Caco-2 (cell line): Measurements from ENCODE around the gene TMEM116. TPM values are rescaled to one million over a fixed set of nuclear protein-coding genes. Genes with fewer than 3 reads are reported as not detected.

Experiments used
- BruUV-seq: library from RNA; stranded (reverse); fragments of 400-500 nt; replicated peaks from 2 replicates; lab custom pipeline; 2021; lab: Mats Ljungman, UMichigan
- CTCF ChIA-PET: fragments of 300-600 bp; sonication (Branson Sonifier 250); formaldehyde crosslinking; loops from one replicate; lab custom pipeline; 2022; ENCODE audit warnings: antibody characterized with exemption; lab: Charles Lee
- POLR2A ChIA-PET: fragments of 300-600 bp; sonication (Branson Sonifier 250); formaldehyde crosslinking; loops from one replicate; lab custom pipeline; 2022; ENCODE audit warnings: antibody characterized with exemption; lab: Charles Lee
- DNase-seq, 2 experiments: peaks; one replicate each; pipeline versions ENCODE4 v3.0.0 to v3.0.0-alpha.2; 2020 to 2022
- H3K27me3 ChIP-seq: replicated peaks from 2 replicates; pipeline ENCODE4 v1.6.0; 2011; ENCODE audit warnings: low read length; ENCODE audit not compliant: control insufficient read depth, insufficient read depth
- H3K36me3 ChIP-seq: 2 replicates; pipeline ENCODE4 v1.5.1; 2011; ENCODE audit warnings: low read length; ENCODE audit not compliant: control insufficient read depth, insufficient read depth
- H3K4me1 ChIP-seq: fragments of 250-450 bp; sonication (Bioruptor Pico); 2 replicates; pipeline ENCODE4 v1.5.1; 2020; ENCODE audit warnings: mild to moderate bottlenecking
- H3K4me3 ChIP-seq: 2 replicates; pipeline ENCODE4 v1.5.1; 2011; ENCODE audit warnings: low read depth, mild to moderate bottlenecking, control low read depth, low read length
- H3K9me3 ChIP-seq: fragments of 250-450 bp; sonication (Bioruptor Pico); 2 replicates; pipeline ENCODE4 v1.5.1; 2020; ENCODE audit warnings: mild to moderate bottlenecking, moderate library complexity
- H3K27ac Mint-ChIP-seq: one replicate; pipeline ENCODE4 v1.8.0; 2022; ENCODE audit warnings: mixed read lengths; ENCODE audit not compliant: unreplicated experiment
- H3K27me3 Mint-ChIP-seq: one replicate; pipeline ENCODE4 v1.8.0; 2022; ENCODE audit warnings: mixed read lengths; ENCODE audit not compliant: insufficient read depth, unreplicated experiment
- H3K36me3 Mint-ChIP-seq: one replicate; pipeline ENCODE4 v1.8.0; 2022; ENCODE audit warnings: mild to moderate bottlenecking, mixed read lengths; ENCODE audit not compliant: insufficient read depth, unreplicated experiment
- H3K4me1 Mint-ChIP-seq: one replicate; pipeline ENCODE4 v1.8.0; 2022; ENCODE audit warnings: low read depth, mixed read lengths; ENCODE audit not compliant: unreplicated experiment
- H3K4me3 Mint-ChIP-seq: one replicate; pipeline ENCODE4 v1.8.0; 2022; ENCODE audit warnings: mild to moderate bottlenecking, moderate library complexity, mixed read lengths; ENCODE audit not compliant: unreplicated experiment
- H3K9me3 Mint-ChIP-seq: one replicate; pipeline ENCODE4 v1.8.0; 2022; ENCODE audit warnings: mixed read lengths; ENCODE audit not compliant: unreplicated experiment
- CTCF ChIP-seq, 2 experiments: fragments of 200-600 bp in 1 of 2; IDR thresholded peaks; 1 replicate in 1 of 2; 2 replicates in 1 of 2; pipeline versions ENCODE4 v1.5.1 to v1.8.0; 2011 to 2022; ENCODE audit warnings: antibody characterized with exemption in 1 of 2, control low read depth in 1 of 2, inconsistent platforms in 1 of 2, low read depth in 1 of 2, low read length in 1 of 2, mild to moderate bottlenecking in 1 of 2, moderate library complexity in 1 of 2; ENCODE audit not compliant: insufficient read depth in 1 of 2, severe bottlenecking in 1 of 2, unreplicated experiment in 1 of 2
- intact Hi-C: fragments of 100-400 bp; cut with micrococcal nuclease; formaldehyde crosslinking; loops from one replicate; pipeline ENCODE4 v1.10.0; 2022; ENCODE audit not compliant: unreplicated experiment
- total RNA-seq: library from RNA; stranded (reverse); gene quantifications from 2 replicates; pipeline ENCODE4 v1.2.3, GENCODE V29; 2022

The TMEM116 gene
- total RNA-seq, 1 experiment from 2014 or later = 11.0 TPM

- no TSS peak for BruUV-seq
- ChIA-PET POLR2A (no interaction called here), CTCF (interaction anchor here (0.7 kb wide), 1 partner anchor 120 kb away, joined by 6 read pairs; the partner anchor contains the start of gene ERP29)
- Mint-ChIP-seq H3K4me1 (no peaks in the 10 kb centered on the region), H3K27me3 (no peaks in the 10 kb centered on the region), H3K9me3 (no peaks in the 10 kb centered on the region), H3K36me3 (peaks cover 73% of the 10 kb centered on the region), H3K27ac (no peak overlapping the region), H3K4me3 (no peak overlapping the region)
- peaks cover 3% of the 10 kb centered on the region for H3K36me3 ChIP-seq
- no peak overlapping the region for H3K4me3 ChIP-seq
- H3K27me3 ChIP-seq = no peaks in the 10 kb centered on the region
- intact Hi-C loops = no loop called here
- no peak for DNase-seq
- no peaks in the 10 kb centered on the region for H3K4me1 ChIP-seq
- H3K9me3 ChIP-seq = no peaks in the 10 kb centered on the region
- no peak for TF ChIP-seq CTCF (IDR thresholded peaks at IDR 0.05; ENCODE audit: insufficient read depth in 1 of 2, low read depth in 1 of 2, low read length in 1 of 2, severe bottlenecking in 1 of 2, unreplicated experiment in 1 of 2)
Observed at GRCh38 chr12:111893287-111893686, 119.7 kb downstream of the TMEM116 start.

GRCh38 chr12:111887926-111888745, 124.8 kb downstream of the TMEM116 start:
- CTCF ChIA-PET = no interaction called here
- H3K4me1 ChIP-seq = no peaks in the 10 kb centered on the region
- no peaks in the 10 kb centered on the region for H3K4me1 Mint-ChIP-seq

More at GRCh38 chr12:111887926-111888745, 124.8 kb downstream of the TMEM116 start:
- Histone ChIP-seq H3K9me3 (no peaks in the 10 kb centered on the region), H3K36me3 (peaks cover 5% of the 10 kb centered on the region), H3K4me3 (no peak overlapping the region), H3K27me3 (no peaks in the 10 kb centered on the region)
- no peaks in the 10 kb centered on the region for H3K27me3 Mint-ChIP-seq
- no peaks in the 10 kb centered on the region for H3K9me3 Mint-ChIP-seq
- H3K4me3 Mint-ChIP-seq = no peak overlapping the region
- POLR2A ChIA-PET = no interaction called here
- H3K27ac Mint-ChIP-seq = no peak overlapping the region
- TF ChIP-seq CTCF (IDR thresholded peaks at IDR 0.05; ENCODE audit: insufficient read depth in 1 of 2, low read depth in 1 of 2, low read length in 1 of 2, severe bottlenecking in 1 of 2, unreplicated experiment in 1 of 2) = no peak
- H3K36me3 Mint-ChIP-seq = peaks cover 83% of the 10 kb centered on the region
- intact Hi-C loops = no loop called here
- no TSS peak for BruUV-seq
- no peak for DNase-seq
